OCI-LY3 (cell line): ENCODE measurements around the gene GPBP1.

Experiments used
- EZH2phosphoT487 ChIP-seq: fragments of 200-600 bp; shearing (Covaris generic); IDR thresholded peaks from 2 replicates; pipeline ENCODE4 v1.6.1; 2018; ENCODE audit warnings: antibody characterized with exemption, mixed run types, low read depth
- TF ChIP-seq, protein P1 (sequence below): fragments of 200-600, 300-600 bp; sonication (generic); IDR thresholded peaks from 2 replicates; pipeline ENCODE4 v1.5.1; 2014; ENCODE audit warnings: antibody characterized with exemption, low read length, low read depth

DNA sequence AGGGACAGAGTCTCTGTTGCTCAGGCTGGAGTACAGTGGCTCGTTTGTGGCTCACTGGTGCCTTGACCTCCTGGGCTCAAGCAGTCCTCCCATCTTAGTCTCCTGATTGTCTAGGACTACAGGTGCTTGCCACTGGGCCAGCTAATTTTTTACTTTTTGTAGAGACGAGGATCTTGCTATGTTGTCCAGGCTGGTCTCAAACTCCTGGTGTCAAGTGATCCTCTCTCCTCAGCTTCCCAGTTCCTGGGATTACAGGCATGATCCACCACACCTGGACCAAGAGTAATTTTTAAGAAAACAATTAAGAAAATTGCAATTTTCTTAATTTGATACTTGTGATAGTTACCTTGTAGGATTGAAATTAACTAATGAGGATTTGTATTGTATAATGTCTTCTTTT, 73.9 kb downstream of the GPBP1 start:
- TF ChIP-seq, protein P1, sequence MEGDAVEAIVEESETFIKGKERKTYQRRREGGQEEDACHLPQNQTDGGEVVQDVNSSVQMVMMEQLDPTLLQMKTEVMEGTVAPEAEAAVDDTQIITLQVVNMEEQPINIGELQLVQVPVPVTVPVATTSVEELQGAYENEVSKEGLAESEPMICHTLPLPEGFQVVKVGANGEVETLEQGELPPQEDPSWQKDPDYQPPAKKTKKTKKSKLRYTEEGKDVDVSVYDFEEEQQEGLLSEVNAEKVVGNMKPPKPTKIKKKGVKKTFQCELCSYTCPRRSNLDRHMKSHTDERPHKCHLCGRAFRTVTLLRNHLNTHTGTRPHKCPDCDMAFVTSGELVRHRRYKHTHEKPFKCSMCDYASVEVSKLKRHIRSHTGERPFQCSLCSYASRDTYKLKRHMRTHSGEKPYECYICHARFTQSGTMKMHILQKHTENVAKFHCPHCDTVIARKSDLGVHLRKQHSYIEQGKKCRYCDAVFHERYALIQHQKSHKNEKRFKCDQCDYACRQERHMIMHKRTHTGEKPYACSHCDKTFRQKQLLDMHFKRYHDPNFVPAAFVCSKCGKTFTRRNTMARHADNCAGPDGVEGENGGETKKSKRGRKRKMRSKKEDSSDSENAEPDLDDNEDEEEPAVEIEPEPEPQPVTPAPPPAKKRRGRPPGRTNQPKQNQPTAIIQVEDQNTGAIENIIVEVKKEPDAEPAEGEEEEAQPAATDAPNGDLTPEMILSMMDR = no peak
- no peak for TF ChIP-seq EZH2phosphoT487
